ENCODE measurements around the gene SDS.
"Not testable (repeated sequence)": the region's sequence is repeated elsewhere in the genome, so short reads cannot be mapped to it uniquely, and the experiment has no call there.

SDS gene

GRCh38 chr12:113374823-113375428 is 28.8 kb downstream of the SDS start:
- DNase-seq (ENCODE audit: low read depth) = no peak

GRCh38 chr12:113373969-113374368 is 29.7 kb downstream of the SDS start:
- DNase-seq (ENCODE audit: low read depth) = no peak

DNA sequence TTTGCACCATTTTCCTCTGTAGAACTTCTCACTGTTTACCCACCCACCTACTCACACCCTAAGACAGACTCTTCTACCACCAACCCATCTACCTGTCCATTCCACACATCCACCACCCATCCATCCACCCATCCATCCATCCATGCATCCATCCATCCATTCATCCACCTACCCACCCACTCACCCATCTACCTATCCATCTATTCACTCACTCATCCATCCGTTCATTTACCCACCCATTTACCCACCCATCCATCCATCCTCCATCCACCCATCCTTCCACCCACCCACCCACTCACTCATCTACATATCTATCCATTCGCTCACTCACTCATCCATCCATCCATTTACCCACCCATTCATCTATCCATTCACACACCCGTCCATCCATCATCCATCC is 30.2 kb downstream of the SDS start:
- DNase-seq (ENCODE audit: low read depth) = no peak

- DNase-seq (ENCODE audit: low read depth) = no peak
Measured at GRCh38 chr12:113372371-113372770, 31.3 kb downstream of the SDS start.

- DNase-seq (ENCODE audit: low read depth) = no peak
Measured at GRCh38 chr12:113371808-113372207, 31.9 kb downstream of the SDS start.

DNA sequence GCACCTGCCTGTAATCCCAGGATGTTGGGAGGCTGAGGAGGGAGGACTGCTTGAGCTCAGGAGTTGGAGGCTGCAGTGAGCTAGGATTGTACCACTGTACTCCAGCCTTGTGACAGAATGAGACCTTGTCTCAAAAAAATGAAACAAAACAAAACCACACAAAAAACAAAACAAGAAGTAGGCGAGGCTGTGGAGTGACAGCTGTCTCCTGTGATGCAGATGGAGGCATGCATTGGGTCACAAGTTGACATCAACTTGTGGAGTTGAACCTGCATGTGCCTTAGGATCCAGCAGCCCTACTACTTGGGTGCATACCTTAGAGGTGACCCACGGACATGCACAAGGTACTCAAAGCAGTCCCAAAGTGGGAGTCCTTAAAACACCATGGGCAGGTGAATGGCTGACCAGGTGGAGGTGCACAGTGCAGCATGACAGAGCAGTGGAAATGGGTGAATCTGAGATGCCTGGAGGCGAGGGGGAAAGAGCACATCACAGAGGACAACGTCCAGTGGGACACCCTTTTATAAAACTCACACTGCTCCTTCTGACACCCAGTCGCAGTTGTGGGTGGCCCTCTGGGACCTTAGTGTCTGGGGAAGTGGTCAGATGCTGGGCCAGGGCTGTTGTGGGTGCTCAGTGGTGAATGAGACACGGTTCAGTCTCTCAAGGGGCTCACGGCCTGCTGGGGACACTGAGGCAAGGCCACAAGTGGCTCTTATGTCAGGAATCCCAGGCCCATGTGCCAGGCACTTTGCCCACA is 32.6 kb downstream of the SDS start:
- no peak for DNase-seq (ENCODE audit: low read depth)

GRCh38 chr12:113369391-113369985 is 34.2 kb downstream of the SDS start:
- DNase-seq (ENCODE audit: low read depth) = no peak

DNA sequence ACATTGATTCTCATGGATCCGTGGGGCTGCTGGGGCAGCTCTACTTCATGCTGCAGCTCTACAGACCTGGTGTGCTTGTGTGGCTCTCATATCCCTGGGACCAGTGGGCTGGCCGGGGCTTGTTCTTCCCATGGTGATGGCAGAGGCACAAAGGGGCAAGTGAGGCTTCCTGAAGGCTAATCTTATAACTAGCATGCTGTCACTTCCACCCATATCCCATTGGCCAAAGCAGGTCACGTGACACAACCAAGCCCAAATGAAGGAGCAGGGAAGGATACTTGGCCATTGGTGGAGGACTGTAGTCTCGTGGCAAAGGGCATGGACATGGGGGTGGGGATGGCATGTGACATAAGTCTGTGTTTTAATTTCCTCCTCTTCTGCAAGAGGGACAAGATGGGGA is 35.4 kb downstream of the SDS start:
- no peak for DNase-seq (ENCODE audit: low read depth)

DNA sequence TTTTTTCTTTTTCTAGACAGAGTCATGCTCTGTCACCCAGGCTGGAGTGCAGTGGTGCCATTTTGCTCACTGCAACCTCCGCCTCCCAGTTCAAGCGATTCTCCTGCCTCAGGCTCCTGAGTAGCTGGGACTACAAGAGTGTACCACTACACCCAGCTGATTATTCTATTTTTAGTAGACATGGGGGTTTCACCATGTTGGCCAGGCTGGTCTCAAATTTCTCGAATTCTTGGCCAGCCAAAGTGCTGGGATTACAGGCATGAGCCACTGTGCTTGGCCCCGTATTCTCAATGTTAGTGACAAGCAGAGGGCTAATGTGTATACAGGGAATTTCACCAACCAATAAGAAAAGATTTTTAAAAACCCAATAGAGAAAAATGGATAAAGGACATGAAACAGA is 36.9 kb downstream of the SDS start:
- no peak for DNase-seq (ENCODE audit: low read depth)

GRCh38 chr12:113365639-113366395 is 37.9 kb downstream of the SDS start:
- DNase-seq (ENCODE audit: low read depth) = no peak

GRCh38 chr12:113364698-113365097 is 39.0 kb downstream of the SDS start:
- DNase-seq (ENCODE audit: low read depth) = no peak

DNA sequence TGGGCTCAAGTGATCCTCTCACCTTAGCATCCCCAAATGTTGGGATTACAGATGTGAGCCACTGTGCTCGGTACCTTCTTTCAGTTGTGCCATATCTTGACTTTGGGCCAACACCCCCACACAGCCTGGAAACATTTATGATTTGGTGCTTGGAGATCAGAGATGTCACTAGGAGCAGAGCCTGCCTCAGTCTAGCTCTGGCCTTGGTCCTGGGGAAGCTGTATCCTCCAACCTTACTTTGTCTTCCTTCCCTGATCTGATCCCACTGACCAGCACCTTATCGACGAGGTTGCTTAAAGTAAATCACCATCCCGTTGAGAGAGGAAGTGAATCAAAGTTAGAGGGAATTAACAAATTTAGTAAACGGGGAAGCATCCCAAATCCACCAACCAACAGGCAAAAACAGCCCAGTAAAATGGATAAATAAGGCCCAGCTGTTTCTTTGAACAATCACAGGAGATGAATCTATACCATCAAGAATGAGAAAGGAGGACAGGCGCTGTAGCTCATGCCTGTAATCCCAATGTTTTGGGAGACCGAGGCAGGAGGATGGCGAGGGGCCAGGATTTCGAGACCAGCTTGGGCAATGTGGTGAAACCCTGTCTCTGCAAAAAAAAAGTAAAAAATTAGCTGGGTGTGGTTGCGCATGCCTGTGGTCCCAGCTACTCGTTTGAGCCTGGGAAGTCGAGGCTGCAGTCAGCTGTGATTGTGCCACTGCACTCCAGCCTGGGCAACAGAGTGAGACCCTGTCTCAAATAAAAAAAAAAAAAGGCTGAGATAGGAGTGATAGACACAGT is 41.9 kb downstream of the SDS start:
- no peak for DNase-seq (ENCODE audit: low read depth)

DNA sequence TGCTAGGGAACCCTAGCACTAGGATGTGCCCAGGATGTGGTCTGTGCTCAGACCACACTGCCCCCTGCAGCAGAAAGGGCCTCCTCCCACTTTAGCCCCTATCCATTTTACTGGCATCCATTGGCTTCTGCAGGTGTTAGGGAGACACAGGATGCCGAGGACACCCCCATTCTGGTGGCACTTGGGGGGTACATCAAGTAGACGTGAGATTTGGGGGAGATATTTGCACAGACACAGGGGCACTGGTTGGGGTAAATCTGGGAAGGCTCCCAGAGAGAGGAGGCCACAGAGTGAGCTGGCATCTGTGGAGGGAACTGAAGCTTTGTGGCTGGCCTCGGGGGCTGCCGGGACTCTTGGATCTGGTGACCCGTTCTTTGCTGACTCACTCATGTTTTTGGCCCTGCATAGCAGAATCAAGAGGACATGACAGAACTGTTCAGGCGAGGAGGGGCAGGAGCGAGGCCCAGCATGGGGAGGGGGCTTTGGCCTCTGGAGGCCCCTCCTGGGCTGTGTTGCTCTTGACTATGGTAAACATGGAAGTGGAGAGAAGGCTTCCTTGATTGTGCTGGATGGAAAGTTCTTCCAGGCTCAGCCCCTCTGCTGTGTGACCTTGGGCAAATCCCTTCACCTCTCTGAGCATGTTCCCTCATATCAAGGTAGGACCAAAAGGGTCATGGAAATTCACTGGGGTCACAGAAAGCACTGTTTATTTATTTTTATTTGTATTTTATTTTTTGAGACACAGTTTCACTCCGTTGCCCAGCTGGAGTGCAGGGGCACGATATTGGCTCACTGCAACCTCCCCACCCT is 43.5 kb downstream of the SDS start:
- no peak for DNase-seq (ENCODE audit: low read depth)

- DNase-seq (ENCODE audit: low read depth) = no peak
Measured at GRCh38 chr12:113359133-113359938, 44.4 kb downstream of the SDS start.

- peak; percentile 91 for DNase-seq (ENCODE audit: low read depth)
Measured at GRCh38 chr12:113358381-113359132, 45.1 kb downstream of the SDS start, which contains the start of gene PLBD2. Gene PLBD2, plus strand, starts transcription at chr12:113358587. Its CDS starts 14 bp downstream, at chr12:113358601.

- not testable (repeated sequence) for DNase-seq (ENCODE audit: low read depth)
Measured at GRCh38 chr12:113354192-113354591, 49.5 kb downstream of the SDS start.

GRCh38 chr12:113351089-113351488 is 52.6 kb downstream of the SDS start:
- no peak for DNase-seq (ENCODE audit: low read depth)

- no peak for DNase-seq (ENCODE audit: low read depth)
Measured at GRCh38 chr12:113348849-113349536, 54.7 kb downstream of the SDS start.

DNA sequence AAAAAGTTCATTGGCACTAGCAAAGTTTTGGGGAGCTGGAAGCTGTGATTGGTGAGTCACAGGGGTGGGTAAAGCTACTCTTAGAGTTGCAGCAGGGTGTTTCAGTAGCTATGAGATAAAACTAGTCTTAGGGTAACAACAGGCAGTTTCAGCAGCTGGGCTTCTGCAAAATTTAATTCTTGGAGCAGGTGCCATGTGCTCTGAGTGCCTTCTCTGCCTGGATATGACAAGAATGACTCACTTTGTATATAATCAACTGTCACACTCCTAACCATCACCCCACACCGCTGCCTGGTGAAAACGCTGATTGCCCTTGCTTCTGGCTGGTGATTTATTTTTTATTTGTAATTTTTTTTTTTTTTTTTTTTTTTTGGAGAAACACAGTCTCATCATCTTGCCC is 55.8 kb downstream of the SDS start:
- no peak for DNase-seq (ENCODE audit: low read depth)
